SIG-M5 treated with dmso at 0.1 percent for 504 hours (cell line): ENCODE results near the gene EXOSC10.
"Not testable (repeated sequence)": the region's sequence is repeated elsewhere in the genome, so short reads cannot be mapped to it uniquely, and the experiment has no call there.

ENCODE experiments used
- DNase-seq: peaks from one replicate; lab custom pipeline; 2025; ENCODE audit not compliant: unreplicated experiment; lab: John Stamatoyannopoulos, UW

The EXOSC10 gene

DNA sequence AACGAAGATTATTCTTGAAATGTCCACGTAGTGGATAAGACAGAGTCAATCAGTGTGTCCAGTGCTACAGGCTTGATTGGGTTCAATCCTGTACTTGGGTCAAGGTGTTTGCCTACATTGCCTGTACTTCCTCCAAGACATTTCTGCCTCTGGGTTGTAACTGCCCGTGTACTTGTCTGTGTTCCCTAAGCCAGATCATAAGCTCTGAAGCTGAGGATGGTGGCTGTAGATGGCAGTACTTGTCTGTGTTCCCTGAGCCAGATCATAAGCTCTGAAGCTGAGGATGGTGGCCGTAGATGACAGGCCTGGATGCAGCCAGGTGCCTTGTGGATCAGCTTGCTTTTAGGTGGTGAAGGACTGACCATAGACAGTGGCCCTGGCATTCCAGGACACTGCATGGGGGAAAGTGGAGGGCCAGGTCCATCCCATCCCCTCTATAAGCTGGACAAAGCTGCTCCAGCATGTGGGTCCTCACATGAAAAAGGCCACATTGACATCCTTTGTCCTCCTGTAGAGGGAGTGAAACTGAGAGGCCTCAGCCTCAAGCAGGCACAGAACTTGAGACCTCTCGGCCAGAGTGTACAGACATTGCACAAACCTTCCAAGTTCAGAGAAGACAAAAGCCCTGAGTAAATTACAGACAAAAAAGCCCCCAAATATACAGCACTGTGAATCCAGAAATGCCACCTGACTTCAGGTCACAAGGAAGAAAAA is 37.9 kb downstream of the EXOSC10 start:
- DNase-seq = no peak

DNA sequence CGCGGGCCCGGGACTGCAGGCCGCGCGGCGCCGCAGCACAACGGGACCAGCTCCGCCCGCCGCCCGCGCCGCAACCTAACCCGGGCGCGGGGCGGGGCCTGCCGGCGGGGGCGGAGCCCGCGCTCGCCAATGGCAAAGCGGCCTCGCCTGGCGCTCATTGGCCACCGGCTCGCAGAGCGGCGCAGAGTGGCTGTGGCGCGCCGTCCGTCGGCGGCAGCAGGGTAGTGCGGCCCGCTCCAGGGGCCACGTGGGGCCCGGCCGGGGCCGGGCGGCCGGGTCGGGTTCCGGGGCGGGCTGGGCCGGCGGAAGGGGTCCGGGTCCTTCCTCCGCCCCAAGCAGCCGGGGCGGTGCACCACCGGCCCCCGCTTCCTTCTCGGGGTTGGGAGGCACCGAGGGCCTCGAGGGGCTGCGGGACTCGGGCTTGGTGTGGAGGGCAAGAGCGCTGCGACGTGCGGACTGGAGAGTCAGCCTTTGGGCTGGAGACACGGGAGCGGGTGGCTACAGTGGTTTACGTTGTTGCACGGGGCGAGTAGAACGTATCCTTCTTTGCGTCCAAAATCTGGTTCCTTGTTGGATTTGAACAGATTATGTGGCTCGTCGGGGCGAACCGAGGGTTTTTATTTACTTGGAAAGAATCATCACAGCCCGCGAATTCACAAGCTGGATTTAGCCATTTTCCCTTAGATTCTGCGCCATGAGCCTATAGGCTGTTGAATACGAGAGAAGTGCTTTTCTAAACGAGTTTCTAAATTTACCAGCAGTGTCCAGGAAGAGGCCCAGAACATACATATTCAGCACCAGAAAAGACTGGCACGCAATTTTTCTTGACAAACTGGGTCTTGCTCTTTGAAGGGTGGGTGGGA is 39.5 kb downstream of the EXOSC10 start, which contains the start of gene SRM:
Gene SRM, minus strand, starts transcription at position 51 of the 863 bp plus-strand sequence. CDS start 75 bp downstream, outside the sequence.
- peak; percentile 89 for DNase-seq

DNA sequence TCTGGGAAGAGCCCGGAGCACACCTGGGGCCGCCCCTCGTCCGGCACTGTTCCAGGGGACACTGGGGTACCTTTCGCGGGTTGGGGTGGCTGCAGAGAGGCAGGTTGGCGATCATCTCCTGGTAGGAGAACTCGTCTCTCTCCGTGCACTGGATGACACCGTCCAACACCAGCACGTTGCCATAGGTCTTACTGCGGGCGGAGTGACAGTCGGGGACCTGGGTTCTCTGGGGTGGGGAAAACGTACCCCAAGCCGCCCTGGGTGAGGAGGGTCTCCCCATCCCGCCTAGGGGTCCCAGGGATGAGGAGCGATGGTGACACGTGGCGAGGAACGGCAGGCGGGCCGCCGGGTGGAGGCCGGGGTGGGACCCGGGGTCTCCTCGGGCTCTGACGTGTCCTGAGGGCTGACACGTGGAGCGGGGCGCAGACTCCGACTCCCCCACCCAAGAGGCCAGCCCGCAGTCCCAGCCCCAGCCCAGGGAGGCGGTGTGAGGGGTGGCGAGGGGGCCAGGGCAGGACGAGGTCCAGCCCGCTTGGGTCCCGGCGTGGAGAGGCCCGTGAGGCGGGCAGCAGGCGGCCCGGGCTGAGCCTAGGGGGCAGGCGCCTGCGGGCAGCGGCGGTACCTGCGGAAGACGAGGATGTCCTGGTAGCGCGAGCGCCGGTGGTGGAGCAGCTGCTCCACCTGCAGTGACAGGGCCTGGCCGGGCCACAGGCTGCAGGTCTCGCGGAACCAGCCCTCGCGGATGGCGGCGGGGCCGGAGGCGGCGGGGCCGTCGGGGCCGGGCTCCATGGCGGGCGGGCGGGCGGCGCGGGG is 40.3 kb downstream of the EXOSC10 start:
- no peak for DNase-seq

DNA sequence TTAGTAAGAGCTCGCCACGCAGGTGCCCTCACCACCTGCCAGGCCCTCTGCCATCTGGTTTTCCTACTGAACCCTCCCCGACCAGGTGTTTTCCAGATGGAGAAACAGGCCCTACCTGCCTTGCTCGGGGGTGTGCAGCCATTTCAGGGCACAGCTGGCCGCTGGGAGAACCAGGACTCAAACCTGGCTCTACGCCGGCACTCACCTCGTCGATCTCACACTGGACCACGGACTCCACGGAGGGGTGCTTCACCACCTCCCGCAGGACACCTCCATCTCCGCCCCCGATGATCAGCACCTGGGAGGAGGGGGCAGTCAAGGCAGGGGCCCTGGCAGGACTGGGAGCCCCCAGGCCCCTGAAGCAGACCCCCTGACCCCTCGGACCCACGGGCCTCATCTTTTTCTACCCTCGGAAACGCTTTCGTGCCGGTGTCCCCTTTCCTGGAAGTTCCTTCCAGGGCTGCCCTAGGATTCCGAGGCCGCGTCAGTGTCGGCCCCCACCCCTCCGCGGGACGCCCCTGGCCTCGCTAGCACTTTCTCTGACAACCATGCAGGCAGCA is 41.0 kb downstream of the EXOSC10 start:
- DNase-seq = no peak

DNA sequence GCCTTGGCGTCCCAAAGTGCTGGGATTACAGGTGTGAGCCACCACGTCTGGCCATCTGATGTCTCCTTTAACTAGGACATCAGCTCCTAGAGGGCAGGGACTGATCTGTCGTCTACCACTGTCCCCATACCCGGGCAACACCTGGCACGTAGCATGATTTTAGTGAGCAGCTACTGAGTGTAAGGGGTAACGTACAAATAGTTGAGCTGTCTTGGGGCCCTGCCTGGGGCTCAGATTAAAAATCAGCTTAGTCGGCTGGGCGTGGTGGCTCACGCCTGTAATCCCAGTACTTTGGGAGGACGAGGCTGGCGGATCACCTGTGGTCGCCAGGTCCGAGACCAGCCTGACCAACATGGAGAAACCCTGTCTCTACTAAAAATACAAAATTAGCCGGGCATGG is 41.6 kb downstream of the EXOSC10 start:
- DNase-seq = no peak

DNA sequence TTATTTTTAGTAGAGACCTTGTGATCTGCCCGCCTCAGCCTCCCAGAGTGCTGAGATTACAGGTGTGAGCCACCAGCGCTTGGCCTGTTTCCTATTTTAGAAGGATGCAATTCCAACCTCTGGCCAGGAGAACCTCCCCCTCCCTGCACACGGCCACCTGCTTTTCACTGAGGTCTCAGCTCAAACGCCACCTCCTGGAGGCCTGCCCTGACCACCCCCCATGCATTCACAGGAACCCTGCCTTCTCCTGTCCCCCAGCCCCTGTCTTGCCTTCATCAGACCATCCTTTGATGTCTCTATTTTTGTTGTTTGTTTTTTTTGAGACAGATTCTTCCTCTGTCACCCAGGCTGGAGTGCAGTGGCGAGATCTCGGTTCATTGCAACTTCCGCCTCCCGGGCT is 42.2 kb downstream of the EXOSC10 start:
- DNase-seq = no peak

DNA sequence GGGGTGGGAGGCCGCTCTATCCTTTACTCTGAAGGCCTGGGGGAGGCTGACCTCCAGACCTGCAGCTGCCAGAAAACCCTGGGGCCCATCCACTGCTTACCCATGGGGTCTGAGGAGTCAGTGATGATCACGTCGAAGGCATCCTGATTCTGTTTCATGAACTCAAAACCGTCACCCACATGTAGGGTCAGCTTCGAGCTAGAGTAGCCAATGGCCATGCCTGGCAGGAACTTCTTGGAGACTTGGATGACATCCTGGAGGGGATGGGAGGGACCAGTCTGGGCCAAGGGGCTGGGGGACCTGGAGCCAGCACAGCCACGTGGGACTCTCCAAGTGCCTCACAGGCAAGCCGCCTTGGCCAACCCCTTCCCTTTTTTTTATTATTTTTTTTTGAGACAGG is 43.2 kb downstream of the EXOSC10 start:
- no peak for DNase-seq

DNA sequence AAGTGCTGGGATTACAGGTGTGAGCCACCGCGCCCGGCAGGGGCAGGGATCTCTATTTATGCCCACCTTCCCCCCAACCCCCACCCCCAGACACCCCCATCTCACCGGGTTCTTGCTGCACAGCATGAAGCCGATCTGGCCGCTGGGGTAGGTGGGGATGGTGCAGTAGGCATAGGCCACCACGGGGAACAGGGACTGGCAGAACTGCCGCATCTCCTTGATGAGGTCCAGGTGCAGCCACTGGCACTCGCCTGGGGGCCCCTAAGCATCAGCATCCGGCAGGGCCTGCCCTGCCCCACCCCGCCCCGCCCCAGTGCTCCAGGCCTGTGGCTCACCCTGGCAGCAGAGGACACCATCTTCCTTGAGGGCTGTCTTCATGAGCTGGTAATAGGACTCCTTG is 44.0 kb downstream of the EXOSC10 start:
- DNase-seq = no peak

DNA sequence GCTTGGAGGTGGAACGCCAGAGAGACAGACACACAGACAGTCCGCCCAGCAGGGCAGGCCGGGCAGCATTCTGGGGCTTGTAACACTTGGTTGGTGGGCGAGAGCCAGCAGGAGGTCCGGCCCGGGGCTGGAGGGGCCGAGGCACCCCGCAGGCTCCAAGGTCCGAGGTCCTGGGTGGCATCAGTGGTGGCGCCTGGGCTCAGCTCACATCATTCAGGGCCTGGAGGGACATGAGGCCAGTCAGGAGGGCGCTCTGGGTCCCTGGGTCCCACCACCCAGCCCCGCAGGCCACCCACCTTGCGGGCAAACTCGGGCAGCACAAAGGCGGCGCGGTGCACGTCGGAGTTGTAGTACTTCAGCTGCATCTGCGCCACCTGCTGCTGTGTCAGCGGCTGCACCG is 45.0 kb downstream of the EXOSC10 start:
- DNase-seq = no peak

DNA sequence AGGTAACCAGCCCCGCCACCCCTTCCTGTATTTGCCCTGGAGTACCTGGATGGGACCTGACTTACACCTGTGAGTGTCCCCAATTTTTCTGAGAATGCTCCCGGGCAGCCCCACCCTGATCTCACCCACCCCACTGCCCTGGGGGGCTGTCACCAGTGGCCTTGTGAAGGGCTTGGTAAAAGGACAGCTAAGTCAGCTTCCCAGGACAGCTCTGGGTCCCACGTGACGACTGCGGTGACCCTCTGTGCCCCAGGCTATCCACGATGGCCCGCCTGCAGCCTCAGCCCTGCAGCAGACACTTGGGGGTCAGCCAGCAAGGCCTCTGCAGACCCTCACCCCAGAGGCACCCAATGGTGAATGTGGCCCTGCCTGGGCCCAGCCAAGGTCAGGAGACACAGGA is 45.5 kb downstream of the EXOSC10 start:
- no peak for DNase-seq

DNA sequence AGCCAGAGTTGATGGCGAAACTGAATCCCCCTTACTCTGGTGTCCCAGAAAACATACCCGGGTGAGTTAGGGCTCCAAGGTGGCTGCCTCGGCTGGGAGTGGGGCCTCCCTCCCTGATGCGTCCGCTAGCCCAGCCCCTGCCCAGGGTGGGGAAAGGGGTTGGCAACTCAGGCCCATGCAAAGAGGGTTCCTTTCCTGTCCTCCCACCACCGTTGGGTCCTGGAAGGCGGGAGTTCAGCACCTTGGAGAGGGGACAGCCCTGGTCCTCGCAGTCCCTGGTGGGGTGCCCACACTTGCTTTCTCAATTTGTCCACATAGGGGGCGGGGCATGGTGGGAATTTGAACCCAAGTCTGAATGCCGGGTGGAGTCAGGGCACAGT is 45.9 kb downstream of the EXOSC10 start:
- no peak for DNase-seq

DNA sequence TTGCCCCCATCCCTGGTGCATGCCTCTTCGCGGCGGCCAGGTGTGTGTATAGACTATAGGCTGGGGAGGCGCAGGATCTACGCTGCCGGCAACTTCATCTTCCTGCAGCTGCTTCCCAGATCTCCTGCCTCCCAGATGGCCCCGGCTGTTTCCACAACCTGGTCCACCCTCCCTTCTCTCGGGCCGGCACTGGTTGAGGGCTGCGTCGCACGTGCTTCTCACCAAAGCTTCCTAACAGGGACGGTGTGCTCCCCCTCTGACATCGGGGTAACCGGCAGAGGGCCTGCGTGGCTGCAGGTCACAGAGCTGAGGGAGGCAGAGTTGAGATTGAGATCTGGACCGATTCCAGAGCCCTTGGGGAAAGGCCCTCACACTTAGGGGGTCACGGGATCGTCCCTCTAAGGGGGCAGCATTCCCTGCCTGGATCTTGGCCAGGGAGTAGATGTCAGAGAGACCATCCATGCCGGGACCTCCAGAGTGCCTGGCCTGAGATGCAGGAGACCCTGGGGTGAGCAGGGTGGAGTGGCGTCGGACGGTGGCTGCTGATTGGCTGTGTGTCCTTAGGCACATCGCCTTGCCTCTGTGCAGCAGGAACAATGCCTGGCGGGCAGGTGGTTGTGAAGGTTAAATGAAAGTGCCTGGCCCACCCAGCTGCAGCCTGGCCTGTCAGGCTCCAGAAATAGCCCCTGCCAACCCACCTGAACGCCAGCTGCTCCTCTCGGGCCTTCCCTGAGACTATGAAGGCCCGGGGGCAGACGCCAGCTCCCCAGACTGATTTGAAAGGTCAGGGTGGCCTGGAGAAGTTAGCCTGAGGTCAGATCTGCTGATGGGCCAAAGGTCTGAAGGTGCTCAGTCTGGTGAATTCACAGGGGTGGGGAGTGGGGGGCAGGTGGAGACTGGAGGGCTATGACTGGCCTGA is 46.6 kb downstream of the EXOSC10 start:
- DNase-seq = no peak

DNA sequence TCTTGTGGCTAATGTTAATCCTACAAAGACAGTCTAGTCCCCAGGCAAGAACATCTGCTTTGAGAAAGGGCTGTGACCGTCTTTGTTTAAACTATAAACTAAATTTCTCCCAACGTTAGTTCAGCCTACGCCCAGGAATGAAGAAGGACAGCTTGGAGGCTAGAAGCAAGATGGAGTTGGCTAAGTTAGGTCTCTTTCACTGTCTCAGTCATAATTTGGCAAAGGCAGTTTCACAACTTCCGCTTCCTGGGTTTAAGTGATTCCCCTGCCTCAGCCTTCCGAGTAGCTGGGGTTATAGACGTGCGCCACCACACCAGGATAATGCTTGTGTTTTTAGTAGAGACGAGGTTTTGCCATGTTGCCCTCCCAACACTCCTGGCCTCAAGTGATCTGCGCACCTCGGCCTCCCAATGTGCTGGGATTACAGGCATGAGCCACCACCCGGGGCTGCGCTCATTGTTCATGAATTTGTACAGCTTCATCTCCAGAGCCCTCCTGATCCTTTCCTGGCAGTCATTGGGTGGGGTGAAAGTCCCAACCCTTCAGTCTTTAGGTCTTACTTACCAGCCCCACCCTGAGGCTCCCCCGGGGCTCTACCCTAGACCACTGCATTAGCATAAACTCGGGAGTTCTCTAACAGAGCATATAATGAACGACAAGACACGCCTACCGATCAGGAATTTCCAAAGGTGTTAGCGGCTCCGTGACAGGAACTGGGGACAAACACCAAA is 47.7 kb downstream of the EXOSC10 start:
- peak; percentile 81 for DNase-seq

DNA sequence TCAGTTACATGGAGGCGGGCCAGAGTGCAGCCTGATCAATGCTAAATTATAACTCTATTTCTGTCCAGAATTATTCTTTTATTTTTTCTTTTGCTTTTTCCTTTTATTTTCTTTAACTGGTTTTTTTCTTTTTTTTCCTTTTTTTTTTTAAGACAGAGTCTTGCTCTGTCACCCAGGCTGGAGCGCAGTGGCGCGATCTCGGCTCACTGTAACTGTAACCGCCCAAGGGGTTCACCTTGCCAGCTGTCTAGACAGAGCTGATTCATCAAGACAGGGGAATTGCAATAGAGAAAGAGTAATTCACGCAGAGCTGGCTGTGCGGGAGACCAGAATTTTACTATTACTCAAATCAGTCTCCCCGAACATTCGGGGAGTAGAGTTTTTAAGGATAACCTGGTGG is 48.5 kb downstream of the EXOSC10 start:
- DNase-seq = not testable (repeated sequence)

DNA sequence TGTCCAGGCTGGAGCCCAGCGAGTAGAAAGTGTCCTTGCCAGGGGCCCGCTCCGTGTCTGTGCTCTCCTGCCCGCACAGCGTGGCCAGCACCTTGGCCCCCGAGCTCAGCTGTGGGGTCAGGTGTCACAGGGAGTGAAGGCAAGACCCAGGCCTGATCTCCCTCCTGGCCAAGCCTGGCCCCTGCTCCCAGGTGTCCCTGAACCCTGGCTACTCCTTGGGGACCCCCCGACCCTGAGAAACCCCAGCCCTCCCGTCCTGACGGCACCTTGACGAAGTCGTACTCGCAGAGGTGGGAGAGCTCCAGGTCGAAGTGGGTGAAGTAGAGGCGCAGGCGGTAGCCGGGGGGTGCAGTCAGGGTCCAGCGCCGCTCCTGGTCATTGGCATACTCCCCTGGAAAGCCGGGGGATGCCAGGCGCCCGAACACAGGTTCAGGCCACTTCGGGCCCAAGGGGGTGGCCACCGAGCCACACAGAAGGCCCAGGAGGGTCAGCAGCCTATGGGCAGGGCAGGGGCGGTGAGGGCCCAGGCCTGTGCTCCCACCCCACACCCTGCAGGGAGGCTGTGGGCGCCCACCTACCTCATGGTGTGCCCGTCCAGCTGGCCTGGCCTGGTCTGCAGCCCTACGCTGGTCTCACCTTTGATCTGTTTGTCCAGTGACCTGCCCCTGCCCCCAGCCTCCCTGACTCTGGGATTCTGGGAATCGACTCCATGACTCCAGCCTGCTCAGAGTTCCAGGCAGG is 52.9 kb downstream of the EXOSC10 start, which contains the start of gene MASP2:
Gene MASP2, minus strand, starts transcription at position 615 of the 741 bp plus-strand sequence. Its CDS starts 32 bp downstream, at position 583.
- DNase-seq = no peak

DNA sequence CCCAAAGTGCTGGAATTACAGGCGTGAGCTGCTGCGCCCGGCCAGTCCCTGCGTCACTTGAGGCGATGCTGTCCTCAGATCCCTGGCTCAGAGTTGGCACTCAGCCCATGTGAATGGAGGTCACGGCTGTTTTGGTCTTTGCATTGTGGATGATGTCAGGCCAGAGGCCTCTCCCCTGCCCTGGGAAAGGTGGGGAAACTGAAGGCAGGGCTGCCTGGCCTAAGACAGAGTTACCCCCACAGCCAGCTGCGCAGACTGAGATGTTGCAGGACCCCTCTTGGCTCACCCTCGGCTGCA is 53.5 kb downstream of the EXOSC10 start:
- no peak for DNase-seq

DNA sequence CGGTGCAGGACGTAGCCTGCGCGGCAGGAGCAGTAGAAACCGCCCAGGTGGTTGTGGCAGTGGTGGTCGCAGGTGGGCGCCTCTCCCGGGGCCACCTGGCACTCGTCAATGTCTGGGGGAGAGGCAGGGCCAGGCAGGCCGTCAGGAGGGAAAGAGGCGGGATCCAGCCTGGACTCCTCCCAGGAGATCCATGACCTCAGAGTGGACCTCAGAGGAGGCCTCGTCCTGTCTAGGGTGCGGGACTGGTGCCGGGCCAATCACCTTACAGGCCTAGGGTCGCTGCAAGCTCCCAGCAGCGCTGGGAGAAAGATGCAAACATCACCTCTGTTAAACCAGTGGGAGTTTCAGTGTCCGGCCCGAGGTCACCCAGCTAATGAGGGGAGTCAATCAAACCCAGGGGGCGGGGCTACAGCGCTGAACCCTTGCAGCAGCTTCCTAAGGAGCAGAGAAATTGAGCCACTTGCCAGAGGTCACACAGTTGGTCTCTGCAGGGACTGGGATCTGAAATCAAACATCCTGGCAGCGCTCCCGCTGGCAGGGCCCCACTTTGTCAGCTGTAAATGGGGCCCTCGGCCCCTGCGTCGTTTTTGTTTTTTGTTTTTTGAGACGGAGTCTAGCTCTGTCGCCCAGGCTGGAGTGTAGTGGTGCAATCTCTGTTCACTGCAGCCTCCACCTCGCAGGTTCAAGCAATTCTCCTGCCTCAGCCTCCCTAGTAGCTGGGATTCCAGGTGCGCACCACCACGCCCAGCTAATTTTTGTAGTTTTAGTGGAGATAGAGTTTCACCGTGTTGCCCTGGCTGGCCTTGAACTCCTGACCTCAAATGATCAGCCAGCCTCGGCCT is 54.0 kb downstream of the EXOSC10 start:
- no peak for DNase-seq

DNA sequence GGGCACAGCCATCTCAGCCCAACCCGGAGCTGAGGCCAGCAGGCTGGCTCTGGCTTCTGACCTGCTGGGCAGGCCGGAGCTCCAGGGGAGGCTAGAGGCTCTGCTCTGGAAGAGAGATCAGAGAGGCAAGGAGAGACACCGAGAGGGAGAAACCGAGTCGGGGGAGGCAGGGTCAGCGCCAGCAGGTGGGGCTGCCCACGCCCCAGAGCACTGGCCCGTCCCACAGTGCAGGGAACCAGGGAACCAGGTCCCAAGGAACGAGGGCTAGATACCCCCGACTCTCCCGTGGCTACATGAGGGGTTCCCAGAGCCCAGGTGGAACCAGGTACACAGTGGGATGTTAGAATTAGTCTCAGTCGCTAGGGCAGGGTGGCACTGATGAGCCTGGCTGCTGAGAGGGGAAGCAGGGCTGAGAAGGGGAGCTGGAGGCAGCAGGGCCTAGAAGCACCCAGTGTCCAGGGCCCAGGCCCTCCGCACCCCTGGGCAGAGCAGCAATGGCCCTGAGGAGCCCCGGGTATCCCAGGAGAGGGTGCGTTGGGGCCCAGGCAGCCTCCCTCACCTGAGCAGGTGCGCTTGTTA is 54.7 kb downstream of the EXOSC10 start:
- no peak for DNase-seq
